Adrenal gland (tissue), 5 donors: Measurements from ENCODE around the gene SLC2A4.

Experiments used
- POLR2A ChIP-seq, 2 donors: fragments of 450-650 bp; IDR thresholded peaks; one replicate each; pipeline ENCODE4 v1.6.1; 2017; ENCODE audit warnings: antibody characterized with exemption in 2 of 2, mild to moderate bottlenecking in 2 of 2, moderate library complexity in 1 of 2
- TF ChIP-seq, protein P1 (sequence below), 6 experiments: fragments of 450-650 bp in 4 of 6; fragments of 200-600 bp in 2 of 6; sonication (generic) in 1 of 6; IDR thresholded peaks; 1 replicate in 5 of 6; 2 replicates in 1 of 6; pipeline versions ENCODE4 v1.5.1 to v1.8.0; 2016 to 2021; ENCODE audit warnings: antibody characterized with exemption in 6 of 6, mild to moderate bottlenecking in 2 of 6, moderate library complexity in 1 of 6
- donor health status: DM: no; HTN: no; CAD: no.

DNA sequence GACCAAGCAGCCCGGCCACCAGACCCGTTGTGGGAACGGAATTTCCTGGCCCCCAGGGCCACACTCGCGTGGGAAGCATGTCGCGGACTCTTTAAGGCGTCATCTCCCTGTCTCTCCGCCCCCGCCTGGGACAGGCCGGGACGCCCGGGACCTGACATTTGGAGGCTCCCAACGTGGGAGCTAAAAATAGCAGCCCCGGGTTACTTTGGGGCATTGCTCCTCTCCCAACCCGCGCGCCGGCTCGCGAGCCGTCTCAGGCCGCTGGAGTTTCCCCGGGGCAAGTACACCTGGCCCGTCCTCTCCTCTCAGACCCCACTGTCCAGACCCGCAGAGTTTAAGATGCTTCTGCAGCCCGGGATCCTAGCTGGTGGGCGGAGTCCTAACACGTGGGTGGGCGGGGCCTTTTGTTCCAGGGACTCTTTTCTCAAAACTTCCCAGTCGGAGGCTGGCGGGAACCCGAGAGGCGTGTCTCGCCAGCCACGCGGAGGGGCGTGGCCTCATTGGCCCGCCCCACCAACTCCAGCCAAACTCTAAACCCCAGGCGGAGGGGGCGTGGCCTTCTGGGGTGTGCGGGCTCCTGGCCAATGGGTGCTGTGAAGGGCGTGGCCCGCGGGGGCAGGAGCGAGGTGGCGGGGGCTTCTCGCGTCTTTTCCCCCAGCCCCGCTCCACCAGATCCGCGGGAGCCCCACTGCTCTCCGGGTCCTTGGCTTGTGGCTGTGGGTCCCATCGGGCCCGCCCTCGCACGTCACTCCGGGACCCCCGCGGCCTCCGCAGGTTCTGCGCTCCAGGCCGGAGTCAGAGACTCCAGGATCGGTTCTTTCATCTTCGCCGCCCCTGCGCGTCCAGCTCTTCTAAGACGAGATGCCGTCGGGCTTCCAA is at the start of gene SLC2A4:
- TF ChIP-seq, protein P1, sequence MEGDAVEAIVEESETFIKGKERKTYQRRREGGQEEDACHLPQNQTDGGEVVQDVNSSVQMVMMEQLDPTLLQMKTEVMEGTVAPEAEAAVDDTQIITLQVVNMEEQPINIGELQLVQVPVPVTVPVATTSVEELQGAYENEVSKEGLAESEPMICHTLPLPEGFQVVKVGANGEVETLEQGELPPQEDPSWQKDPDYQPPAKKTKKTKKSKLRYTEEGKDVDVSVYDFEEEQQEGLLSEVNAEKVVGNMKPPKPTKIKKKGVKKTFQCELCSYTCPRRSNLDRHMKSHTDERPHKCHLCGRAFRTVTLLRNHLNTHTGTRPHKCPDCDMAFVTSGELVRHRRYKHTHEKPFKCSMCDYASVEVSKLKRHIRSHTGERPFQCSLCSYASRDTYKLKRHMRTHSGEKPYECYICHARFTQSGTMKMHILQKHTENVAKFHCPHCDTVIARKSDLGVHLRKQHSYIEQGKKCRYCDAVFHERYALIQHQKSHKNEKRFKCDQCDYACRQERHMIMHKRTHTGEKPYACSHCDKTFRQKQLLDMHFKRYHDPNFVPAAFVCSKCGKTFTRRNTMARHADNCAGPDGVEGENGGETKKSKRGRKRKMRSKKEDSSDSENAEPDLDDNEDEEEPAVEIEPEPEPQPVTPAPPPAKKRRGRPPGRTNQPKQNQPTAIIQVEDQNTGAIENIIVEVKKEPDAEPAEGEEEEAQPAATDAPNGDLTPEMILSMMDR (IDR thresholded peaks at IDR 0.05): peak in 1 of 6 experiments; percentile 31
- peak in 1 of 2 donors; percentile 52 for TF ChIP-seq POLR2A (IDR thresholded peaks at IDR 0.05)
